K562 (cell line): ENCODE data around the gene RBM45. TPM values are rescaled to one million over a fixed set of nuclear protein-coding genes. Genes with fewer than 3 reads are reported as not detected.
A peak's percentile ranks its signal among the peaks of the same experiment; 100 is the strongest.

Experiments used
- ATF4 ChIP-seq: fragments of 450-650 bp; formaldehyde crosslinking; IDR thresholded peaks from 2 replicates; pipeline ENCODE4 v1.4.0; 2022; ENCODE audit warnings: mild to moderate bottlenecking, moderate library complexity
- CBX1 ChIP-seq: sonication (generic); IDR thresholded peaks from 2 replicates; pipeline ENCODE4 v1.6.1; 2016; ENCODE audit warnings: antibody characterized with exemption, low read depth, mild to moderate bottlenecking
- CBX5 ChIP-seq: IDR thresholded peaks from 2 replicates; pipeline ENCODE4 v1.6.1; 2014; ENCODE audit warnings: low read depth, borderline replicate concordance
- CREBBP ChIP-seq: IDR thresholded peaks from one replicate; pipeline ENCODE4 v1.6.1; 2012; ENCODE audit warnings: low read depth, mild to moderate bottlenecking, control low read depth, inconsistent platforms, low read length
- ELF2 ChIP-seq: fragments of 250-450 bp; sonication (Bioruptor Pico); IDR thresholded peaks from 2 replicates; pipeline ENCODE4 v1.5.0; 2021; ENCODE audit warnings: mild to moderate bottlenecking
- FOXK1 ChIP-seq: sonication (generic); formaldehyde crosslinking; IDR thresholded peaks from 2 replicates; pipeline ENCODE4 v1.8.0; 2022; ENCODE audit warnings: missing genetic modification reagents, mild to moderate bottlenecking, borderline replicate concordance
- HDAC1 ChIP-seq, 2 experiments: fragments of 450-650 bp; IDR thresholded peaks; 2 replicates each; pipeline ENCODE4 v1.6.1; 2016 to 2017; ENCODE audit warnings: inconsistent platforms in 1 of 2, mild to moderate bottlenecking in 1 of 2, moderate library complexity in 1 of 2
- KDM2B ChIP-seq: fragments of 250-450 bp; sonication (Bioruptor Pico); IDR thresholded peaks from 2 replicates; pipeline ENCODE4 v1.8.0; 2021; ENCODE audit warnings: mild to moderate bottlenecking, moderate library complexity
- KDM5B ChIP-seq: fragments of 200-600 bp; sonication (generic); IDR thresholded peaks from 2 replicates; pipeline ENCODE4 v1.6.1; 2012; ENCODE audit warnings: low read depth, mild to moderate bottlenecking, moderate library complexity, low read length, control low read depth, inconsistent platforms; ENCODE audit not compliant: insufficient replicate concordance
- KLF13 ChIP-seq: fragments of 450-650 bp; IDR thresholded peaks from 2 replicates; pipeline ENCODE4 v1.6.1; 2016; ENCODE audit warnings: missing genetic modification characterization, low read depth, mild to moderate bottlenecking, missing compliant biosample characterization, moderate library complexity, borderline replicate concordance
- MTA3 ChIP-seq: fragments of 450-650 bp; formaldehyde crosslinking; IDR thresholded peaks from 2 replicates; pipeline ENCODE4 v1.6.1; 2017; ENCODE audit warnings: mild to moderate bottlenecking, borderline replicate concordance
- NCOA1 ChIP-seq: fragments of 450-650 bp; IDR thresholded peaks from 2 replicates; pipeline ENCODE4 v1.6.1; 2016; ENCODE audit warnings: low read depth
- NRF1 ChIP-seq, 2 experiments: fragments of 450-650 bp; IDR thresholded peaks in 1 of 2; conservative IDR thresholded peaks in 1 of 2; 2 replicates each; pipeline ENCODE4 v1.6.1; 2014; ENCODE audit warnings: mild to moderate bottlenecking in 2 of 2
- PHF21A ChIP-seq: fragments of 450-650 bp; IDR thresholded peaks from 2 replicates; pipeline ENCODE4 v1.6.1; 2017; ENCODE audit warnings: low read depth, borderline replicate concordance
- RBM34 ChIP-seq: fragments of 200-400 bp; formaldehyde crosslinking; IDR thresholded peaks from 2 replicates; pipeline ENCODE4 v1.6.1; 2018; ENCODE audit warnings: low read length, borderline replicate concordance; ENCODE audit not compliant: insufficient read depth
- RFX7 ChIP-seq: fragments of 250-450 bp; sonication (Bioruptor Pico); IDR thresholded peaks from 2 replicates; pipeline ENCODE4 v1.5.1; 2021; ENCODE audit warnings: mild to moderate bottlenecking
- SETDB1 ChIP-seq: IDR thresholded peaks from one replicate; pipeline ENCODE4 v1.6.1; 2012; ENCODE audit warnings: low read length, control low read depth, inconsistent platforms
- SMAD1 ChIP-seq: fragments of 150-350 bp; IDR thresholded peaks from 2 replicates; pipeline ENCODE4 v1.6.1; 2014; ENCODE audit warnings: low read length, low read depth; ENCODE audit not compliant: partially characterized antibody
- SMARCA4 ChIP-seq: fragments of 450-650 bp; IDR thresholded peaks from 2 replicates; pipeline ENCODE4 v1.6.1; 2016
- YBX1 ChIP-seq: fragments of 450-650 bp; IDR thresholded peaks from 2 replicates; pipeline ENCODE4 v1.7.1; 2016; ENCODE audit warnings: mild to moderate bottlenecking
- ZBTB34 ChIP-seq: fragments of 250-450 bp; sonication (Bioruptor Pico); IDR thresholded peaks from 2 replicates; pipeline ENCODE4 v1.8.0; 2021; ENCODE audit warnings: mild to moderate bottlenecking, moderate library complexity
- ZNF184 ChIP-seq: sonication (generic); formaldehyde crosslinking; IDR thresholded peaks from 2 replicates; pipeline ENCODE4 v1.5.0; 2020; ENCODE audit warnings: missing genetic modification reagents
- ZNF239 ChIP-seq: fragments of 250-450 bp; sonication (Bioruptor Pico); IDR thresholded peaks from 2 replicates; pipeline ENCODE4 v1.4.0; 2020; ENCODE audit warnings: mild to moderate bottlenecking
- ZNF384 ChIP-seq: IDR thresholded peaks from 2 replicates; pipeline ENCODE4 v1.6.1; 2012; ENCODE audit warnings: low read depth, low read length, improper control_type of control experiment
- ZNF41 ChIP-seq: fragments of 250-450 bp; sonication (Bioruptor Pico); conservative IDR thresholded peaks from 2 replicates; pipeline ENCODE4 v1.4.0; 2020; ENCODE audit warnings: mild to moderate bottlenecking
- ZNF449 ChIP-seq: fragments of 250-450 bp; sonication (Bioruptor Pico); IDR thresholded peaks from 2 replicates; pipeline ENCODE4 v1.8.0; 2022; ENCODE audit warnings: moderate library complexity, mild to moderate bottlenecking, inconsistent platforms
- polyA plus RNA-seq, 8 experiments: library from polyadenylated mRNA; depleted of rRNA in 4 of 8; stranded (reverse) in 5 of 8; unstranded in 3 of 8; fragments of >200 nt; fragmentation: Nextera tagmentation in 2 of 8; fragmentation: Illumina TruSeq in 1 of 8; extraction: Ambion mirVana in 2 of 8; extraction: Trizol in 1 of 8; gene quantifications; 2 replicates each; pipeline versions ENCODE4 v1.2.1 to v1.2.3, GENCODE V29; 2011 to 2014; ENCODE audit warnings: inconsistent platforms in 1 of 8, missing spikeins in 1 of 8
- total RNA-seq, 7 experiments: library from RNA; depleted of rRNA in 6 of 7; stranded (reverse); fragments of >200 nt in 6 of 7; fragmentation: Illumina TruSeq in 2 of 7; extraction: Trizol in 2 of 7; gene quantifications; 2 replicates each; pipeline versions ENCODE4 v1.2.1 to v1.2.3, GENCODE V29; 2011 to 2021; ENCODE audit warnings: low replicate concordance in 1 of 7

Gene RBM45
- total and polyA plus RNA-seq, 9 of the 15 experiments (the other 6 are each of a cell fraction or from before 2014, with no cell fraction given), result 6.7 to 22.0 (median 15.0) TPM

GRCh38 chr2:178072383-178073301, 39.6 kb upstream of the RBM45 start, which contains the start of gene PDE11A (continued):
- TF ChIP-seq PHF21A (no peak), NCOA1 (peak; percentile 65; the same call in 1 of the 2 replicates), NRF1 (conservative IDR thresholded peaks at IDR 0.05 in 1 of 2, IDR thresholded peaks at IDR 0.05 in 1 of 2) (peak; percentile 58 to 64), ELF2 (no peak), ZNF184 (no peak), HDAC1 (IDR thresholded peaks at IDR 0.05) (peak in 1 of 2 experiments; percentile 66; a peak in 2 of 4 replicates), KDM2B (no peak), CREBBP (no peak), ATF4 (0 out of 2 replicates have a peak, but pooled peaks have one; percentile 18), ZNF449 (no peak), KLF13 (tag) (no peak), SMARCA4 (peak; percentile 54; the same call in 1 of the 2 replicates), FOXK1 (CRISPR knock-in tag) (0 out of 2 replicates have a peak, but pooled peaks have one; percentile 68), ZNF239 (CRISPR knock-in tag) (no peak), KDM5B (peak; percentile 63), RBM34 (no peak), YBX1 (no peak), CBX5 (peak; percentile 90), MTA3 (peak; percentile 86), ZNF384 (no peak), ZBTB34 (CRISPR knock-in tag) (no peak), SMAD1 (no peak), RFX7 (CRISPR knock-in tag) (no peak), CBX1 (peak; percentile 98), ZNF41 (CRISPR knock-in tag) (no peak), SETDB1 (no peak)
